Stomach (tissue), 9 donors: ENCODE measurements around the gene RGS12. TPM values are rescaled to one million over a fixed set of nuclear protein-coding genes. Genes with fewer than 3 reads are reported as not detected.

Source experiments
- DNase-seq, 2 donors: peaks; one replicate each; pipeline versions ENCODE4 v3.0.0 to v3.0.0-alpha.2; 2013 to 2019
- H3K27ac ChIP-seq, 5 donors: fragments of 200-600 bp in 4 of 5; sonication (generic) in 4 of 5; one replicate each; pipeline ENCODE4 v1.5.1; 2013 to 2019; ENCODE audit warnings: mild to moderate bottlenecking in 1 of 5, moderate library complexity in 1 of 5
- H3K27me3 ChIP-seq, 3 donors: fragments of 200-600 bp; sonication (generic); one replicate each; pipeline ENCODE4 v1.5.1; 2017 to 2019; ENCODE audit warnings: mixed run types in 1 of 3
- H3K36me3 ChIP-seq, 4 donors: fragments of 200-600 bp; sonication (generic); 1 replicate in 3 of 4; 2 replicates in 1 of 4; pipeline ENCODE4 v1.5.1; 2016 to 2019
- H3K4me1 ChIP-seq, 4 donors: fragments of 200-600 bp; sonication (generic); one replicate each; pipeline ENCODE4 v1.5.1; 2016 to 2019
- H3K4me3 ChIP-seq, 4 donors: fragments of 200-600 bp; sonication (generic) in 3 of 4; one replicate each; pipeline ENCODE4 v1.5.1; 2016 to 2019; ENCODE audit warnings: mild to moderate bottlenecking in 1 of 4
- H3K9me3 ChIP-seq, 4 donors: fragments of 200-600 bp; sonication (generic); one replicate each; pipeline ENCODE4 v1.5.1; 2016 to 2019
- EP300 ChIP-seq: sonication (generic); formaldehyde crosslinking; IDR thresholded peaks from one replicate; pipeline ENCODE4 v1.6.1; 2017; ENCODE audit warnings: antibody characterized with exemption
- POLR2A ChIP-seq, 4 donors: fragments of 450-650 bp; IDR thresholded peaks; one replicate each; pipeline ENCODE4 v1.6.1; 2016; ENCODE audit warnings: antibody characterized with exemption in 4 of 4, control low read depth in 2 of 4, mild to moderate bottlenecking in 1 of 4, moderate library complexity in 1 of 4
- POLR2AphosphoS5 ChIP-seq, 3 donors: sonication (generic); formaldehyde crosslinking; IDR thresholded peaks; one replicate each; pipeline ENCODE4 v1.6.1; 2016; ENCODE audit warnings: antibody characterized with exemption in 3 of 3
- WGBS, 5 donors: extraction: QIAGEN DNeasy Blood & Tissue Kit in 3 of 5; methylation state at CpG; one replicate each; pipeline versions ENCODE4 v1.1.5 to v1.1.7; 2013 to 2018; 5-methylcytosine and 5-hydroxymethylcytosine counted together
- intact Hi-C: fragments of 100-400 bp; cut with DNase I; formaldehyde crosslinking; loops from one replicate; pipeline ENCODE4 v1.15.1; 2023; ENCODE audit warnings: low total_unique reads
- polyA plus RNA-seq, 3 donors: library from polyadenylated mRNA; stranded (reverse); fragments of 200-250 nt; gene quantifications; one replicate each; pipeline ENCODE4 v1.2.3, GENCODE V29; 2013
- total RNA-seq, 5 donors: library from RNA; depleted of rRNA; stranded (reverse); fragments of >200 nt; gene quantifications; one replicate each; pipeline versions ENCODE4 v1.1.0 to v1.2.3, GENCODE V29; 2014 to 2016
- TF ChIP-seq, protein P1 (sequence below), 7 experiments: fragments of 450-650 bp in 4 of 7; fragments of 200-600 bp in 3 of 7; sonication (generic) in 3 of 7; IDR thresholded peaks; one replicate each; pipeline ENCODE4 v1.5.1; 2016 to 2019; ENCODE audit warnings: antibody characterized with exemption in 7 of 7, control low read depth in 2 of 7, mild to moderate bottlenecking in 1 of 7
- donor health status: healthy with polysubstance abuse.
- donor health status: Bipolar disorder and iron deficiency.
- donor health status: healthy.

RGS12 gene
- total and polyA plus RNA-seq, 8 donors = 3.5 to 51.8 (median 19.7) TPM

GRCh38 chr4:3245676-3246075 is 47.1 kb upstream of the RGS12 start:
- Histone ChIP-seq H3K4me3 (no peak overlapping the region), H3K27me3 (no peaks in the 10 kb centered on the region), H3K4me1 (peaks cover 6 to 36% (median 12%) of the 10 kb centered on the region in 4 donors), H3K27ac (no peak overlapping the region), H3K9me3 (no peaks in the 10 kb centered on the region), H3K36me3 (peaks cover 3 to 37% (median 29%) of the 10 kb centered on the region in 4 donors)
- 77 to 95% (median 89%) methylated on average over 5 to 6 of the region's 6 CpGs for WGBS, 5 donors
- no peak for TF ChIP-seq EP300
- TF ChIP-seq POLR2A (IDR thresholded peaks at IDR 0.05) = no peak
- no peak for TF ChIP-seq POLR2AphosphoS5 (IDR thresholded peaks at IDR 0.05)
- TF ChIP-seq, protein P1, sequence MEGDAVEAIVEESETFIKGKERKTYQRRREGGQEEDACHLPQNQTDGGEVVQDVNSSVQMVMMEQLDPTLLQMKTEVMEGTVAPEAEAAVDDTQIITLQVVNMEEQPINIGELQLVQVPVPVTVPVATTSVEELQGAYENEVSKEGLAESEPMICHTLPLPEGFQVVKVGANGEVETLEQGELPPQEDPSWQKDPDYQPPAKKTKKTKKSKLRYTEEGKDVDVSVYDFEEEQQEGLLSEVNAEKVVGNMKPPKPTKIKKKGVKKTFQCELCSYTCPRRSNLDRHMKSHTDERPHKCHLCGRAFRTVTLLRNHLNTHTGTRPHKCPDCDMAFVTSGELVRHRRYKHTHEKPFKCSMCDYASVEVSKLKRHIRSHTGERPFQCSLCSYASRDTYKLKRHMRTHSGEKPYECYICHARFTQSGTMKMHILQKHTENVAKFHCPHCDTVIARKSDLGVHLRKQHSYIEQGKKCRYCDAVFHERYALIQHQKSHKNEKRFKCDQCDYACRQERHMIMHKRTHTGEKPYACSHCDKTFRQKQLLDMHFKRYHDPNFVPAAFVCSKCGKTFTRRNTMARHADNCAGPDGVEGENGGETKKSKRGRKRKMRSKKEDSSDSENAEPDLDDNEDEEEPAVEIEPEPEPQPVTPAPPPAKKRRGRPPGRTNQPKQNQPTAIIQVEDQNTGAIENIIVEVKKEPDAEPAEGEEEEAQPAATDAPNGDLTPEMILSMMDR (IDR thresholded peaks at IDR 0.05) = no peak
- DNase-seq = no peak
- intact Hi-C loops = no loop called here

- Histone ChIP-seq H3K36me3 (peaks cover 0 to 27% (median 18%) of the 10 kb centered on the region in 4 donors), H3K27ac (no peak overlapping the region), H3K9me3 (no peaks in the 10 kb centered on the region), H3K4me1 (peaks cover under 1 to 29% (median 7%) of the 10 kb centered on the region in 4 donors), H3K27me3 (no peaks in the 10 kb centered on the region), H3K4me3 (no peak overlapping the region)
- 70 to 73% (median 70%) methylated on average over 4 to 16 of the region's 16 CpGs for WGBS, 5 donors
- TF ChIP-seq, protein P1 (IDR thresholded peaks at IDR 0.05) = no peak
- TF ChIP-seq POLR2A (IDR thresholded peaks at IDR 0.05) (no peak), POLR2AphosphoS5 (IDR thresholded peaks at IDR 0.05) (no peak), EP300 (no peak)
- no peak for DNase-seq
- intact Hi-C loops = no loop called here
These were observed 46.1 kb upstream of the RGS12 start for GRCh38 chr4:3246458-3247398.

GRCh38 chr4:3247399-3248177 is 45.2 kb upstream of the RGS12 start:
- TF ChIP-seq EP300 (no peak), POLR2A (IDR thresholded peaks at IDR 0.05) (no peak), POLR2AphosphoS5 (IDR thresholded peaks at IDR 0.05) (no peak)
- TF ChIP-seq, protein P1 (IDR thresholded peaks at IDR 0.05) = no peak
- intact Hi-C loops = no loop called here
- 85 to 93% (median 92%) methylated on average over 8 to 21 of the region's 21 CpGs for WGBS, 5 donors
- H3K4me1 ChIP-seq = peaks cover 0 to 21% (median 6%) of the 10 kb centered on the region in 4 donors
- H3K4me3 ChIP-seq = no peak overlapping the region
- no peak for DNase-seq
- H3K9me3 ChIP-seq = no peaks in the 10 kb centered on the region
- peaks cover 0 to 19% (median 13%) of the 10 kb centered on the region in 4 donors for H3K36me3 ChIP-seq
- H3K27ac ChIP-seq = no peak overlapping the region
- no peaks in the 10 kb centered on the region for H3K27me3 ChIP-seq

DNA sequence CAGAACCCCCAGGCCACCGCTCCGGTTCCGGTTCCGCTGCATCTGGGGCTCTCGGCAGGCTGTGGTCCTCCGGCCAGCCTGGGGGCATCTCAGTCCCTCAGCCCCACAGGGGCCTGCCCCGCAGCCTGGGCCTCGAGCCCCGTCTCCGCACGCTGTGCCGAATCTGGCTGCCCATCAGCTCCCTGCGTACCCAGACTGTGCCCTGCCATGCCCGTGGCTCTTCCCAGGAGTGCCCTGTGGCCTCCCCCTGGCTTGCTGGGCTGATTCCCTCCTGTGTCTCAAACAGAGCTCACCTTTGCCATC is 44.7 kb upstream of the RGS12 start:
- no peak for DNase-seq
- no peaks in the 10 kb centered on the region for H3K9me3 ChIP-seq
- no peaks in the 10 kb centered on the region for H3K27me3 ChIP-seq
- intact Hi-C loops = no loop called here
- H3K36me3 ChIP-seq = peaks cover 0 to 17% (median 8%) of the 10 kb centered on the region in 4 donors
- no peak for TF ChIP-seq POLR2A (IDR thresholded peaks at IDR 0.05)
- no peak for TF ChIP-seq EP300
- TF ChIP-seq POLR2AphosphoS5 (IDR thresholded peaks at IDR 0.05) = no peak
- H3K4me1 ChIP-seq = peaks cover 0 to 18% (median 6%) of the 10 kb centered on the region in 4 donors
- H3K4me3 ChIP-seq = no peak overlapping the region
- 93 to 96% (median 94%) methylated on average over 5 to 14 of the region's 14 CpGs; no CpG with 5 or more reads in 1 of the 5 donors for WGBS, 5 donors
- peak overlapping the region in 1 of 5 donors; percentile 20 for H3K27ac ChIP-seq
